Mesothelial cell of epicardium (in vitro differentiated cells): ENCODE data around the gene CALHM6. TPM values are rescaled to one million over a fixed set of nuclear protein-coding genes. Genes with fewer than 3 reads are reported as not detected.
A peak's percentile ranks its signal among the peaks of the same experiment; 100 is the strongest.

Experiments
- DNase-seq, 2 experiments: peaks; one replicate each; pipeline ENCODE4 v3.0.0; 2021; ENCODE audit warnings: low spot score in 2 of 2; ENCODE audit not compliant: unreplicated experiment in 2 of 2
- H3K27ac Mint-ChIP-seq: 2 replicates; pipeline ENCODE4 v1.8.0; 2021; ENCODE audit warnings: mixed read lengths
- H3K27me3 Mint-ChIP-seq: 2 replicates; pipeline ENCODE4 v1.8.0; 2021; ENCODE audit warnings: low read depth, mixed read lengths
- H3K36me3 Mint-ChIP-seq: 2 replicates; pipeline ENCODE4 v1.8.0; 2021; ENCODE audit warnings: mixed read lengths
- H3K4me1 Mint-ChIP-seq: 2 replicates; pipeline ENCODE4 v1.8.0; 2021; ENCODE audit warnings: mixed read lengths
- H3K4me3 Mint-ChIP-seq: 2 replicates; pipeline ENCODE4 v1.8.0; 2021; ENCODE audit warnings: mild to moderate bottlenecking, moderate library complexity, mixed read lengths
- H3K9me3 Mint-ChIP-seq: 2 replicates; pipeline ENCODE4 v1.8.0; 2021; ENCODE audit warnings: mixed read lengths
- CTCF ChIP-seq: fragments of 200-600 bp; sonication (generic); IDR thresholded peaks from one replicate; pipeline ENCODE4 v1.5.0; 2021; ENCODE audit warnings: antibody characterized with exemption; ENCODE audit not compliant: unreplicated experiment
- total RNA-seq: library from RNA; stranded (reverse); gene quantifications from 3 replicates; pipeline ENCODE4 v1.2.1, GENCODE V29; 2021

The CALHM6 gene
- total RNA-seq, result 2.2 to 2.4 TPM (median 2.4 TPM) in 3 replicates

GRCh38 chr6:116461331-116461931 lies at the start of gene CALHM6:
Gene CALHM6 (plus strand): TSS chr6:116461375. CDS start chr6:116461930, 555 bp downstream.
- Mint-ChIP-seq H3K36me3 (no peaks in the 10 kb centered on the region), H3K4me1 (peaks cover 11% of the 10 kb centered on the region), H3K4me3 (peak within 1 kb of the TSS; percentile 54), H3K9me3 (no peaks in the 10 kb centered on the region), H3K27ac (peak within 1 kb of the TSS; percentile 23), H3K27me3 (peaks cover 41% of the 10 kb centered on the region)
- DNase-seq, result no peak
- no peak for TF ChIP-seq CTCF

- no peaks in the 10 kb centered on the region for H3K9me3 Mint-ChIP-seq
- H3K27me3 Mint-ChIP-seq, result no peaks in the 10 kb centered on the region
- no peak overlapping the region for H3K4me3 Mint-ChIP-seq
- no peak for TF ChIP-seq CTCF
- peak overlapping the region; percentile 66 for H3K27ac Mint-ChIP-seq
- H3K4me1 Mint-ChIP-seq, result peaks cover 48% of the 10 kb centered on the region
- DNase-seq, result no peak
- peaks cover 14% of the 10 kb centered on the region for H3K36me3 Mint-ChIP-seq
These were observed 48.9 kb upstream of the CALHM6 start for GRCh38 chr6:116412270-116412669.

GRCh38 chr6:116413357-116413756 lies 47.8 kb upstream of the CALHM6 start:
- Mint-ChIP-seq H3K4me1 (peaks cover 43% of the 10 kb centered on the region), H3K4me3 (no peak overlapping the region), H3K27me3 (no peaks in the 10 kb centered on the region), H3K36me3 (peaks cover 14% of the 10 kb centered on the region), H3K9me3 (no peaks in the 10 kb centered on the region), H3K27ac (no peak overlapping the region)
- DNase-seq, result no peak
- TF ChIP-seq CTCF, result no peak

GRCh38 chr6:116417661-116418060 lies 43.5 kb upstream of the CALHM6 start:
- Mint-ChIP-seq H3K27ac (no peak overlapping the region), H3K36me3 (peaks cover 12% of the 10 kb centered on the region), H3K27me3 (no peaks in the 10 kb centered on the region), H3K9me3 (no peaks in the 10 kb centered on the region), H3K4me3 (no peak overlapping the region), H3K4me1 (peaks cover 26% of the 10 kb centered on the region)
- DNase-seq, result no peak
- no peak for TF ChIP-seq CTCF

GRCh38 chr6:116419069-116419786 lies 41.9 kb upstream of the CALHM6 start:
- peaks cover 10% of the 10 kb centered on the region for H3K36me3 Mint-ChIP-seq
- H3K9me3 Mint-ChIP-seq, result no peaks in the 10 kb centered on the region
- no peak overlapping the region for H3K27ac Mint-ChIP-seq
- H3K4me1 Mint-ChIP-seq, result peaks cover 28% of the 10 kb centered on the region
- DNase-seq, result no peak
- no peaks in the 10 kb centered on the region for H3K27me3 Mint-ChIP-seq
- no peak for TF ChIP-seq CTCF
- no peak overlapping the region for H3K4me3 Mint-ChIP-seq
